IMR-90 (cell line): ENCODE results near the gene GALNT16. TPM values are rescaled to one million over a fixed set of nuclear protein-coding genes. Genes with fewer than 3 reads are reported as not detected.

Experiments used
- ATAC-seq: fragments of 200-7000 bp; cut with Tn5 transposase; 2 replicates; pipeline ENCODE4 v1.9.1; 2020; ENCODE audit warnings: low read depth, mild to moderate bottlenecking, moderate library complexity
- BruUV-seq: library from RNA; stranded (reverse); fragments of 400-500 nt; replicated peaks from 2 replicates; lab custom pipeline; 2021; lab: Mats Ljungman, UMichigan
- CTCF ChIA-PET: fragments of 300-600 bp; formaldehyde crosslinking; extraction: SDS; loops from one replicate; lab custom pipeline; 2021; ENCODE audit warnings: antibody characterized with exemption; lab: Yijun Ruan, JAX
- POLR2A ChIA-PET: fragments of 300-600 bp; sonication (Branson Sonifier 250); formaldehyde crosslinking; loops from one replicate; lab custom pipeline; 2022; ENCODE audit warnings: antibody characterized with exemption; ENCODE audit not compliant: unreplicated experiment; lab: Charles Lee
- DNase-seq: peaks from one replicate; pipeline ENCODE4 v3.0.0; 2013
- H2AFZ ChIP-seq: replicated peaks from 2 replicates; pipeline ENCODE3; 2013; ENCODE audit warnings: low read length, mild to moderate bottlenecking; ENCODE audit not compliant: poor library complexity
- H2AK5ac ChIP-seq: 2 replicates; pipeline ENCODE4 v1.6.1; 2013; ENCODE audit warnings: low read depth, low read length, inconsistent platforms
- H2AK9ac ChIP-seq: replicated peaks from 2 replicates; pipeline ENCODE3; 2013; ENCODE audit warnings: mild to moderate bottlenecking, low read depth, low read length, moderate library complexity; ENCODE audit not compliant: poor library complexity
- H2BK120ac ChIP-seq: 2 replicates; pipeline ENCODE4 v1.6.1; 2013; ENCODE audit warnings: low read depth, low read length, inconsistent platforms
- H2BK15ac ChIP-seq: 3 replicates; pipeline ENCODE4 v1.6.1; 2013; ENCODE audit warnings: low read depth, low read length, inconsistent platforms
- H2BK20ac ChIP-seq: 2 replicates; pipeline ENCODE4 v1.6.1; 2013; ENCODE audit warnings: low read depth, mild to moderate bottlenecking, inconsistent platforms, low read length, moderate library complexity
- H2BK5ac ChIP-seq: 2 replicates; pipeline ENCODE4 v1.6.1; 2013; ENCODE audit warnings: mild to moderate bottlenecking, low read depth, low read length, inconsistent platforms; ENCODE audit not compliant: poor library complexity, severe bottlenecking
- H3K14ac ChIP-seq: replicated peaks from 2 replicates; pipeline ENCODE4 v1.6.1; 2013; ENCODE audit warnings: low read depth, low read length, inconsistent platforms
- H3K18ac ChIP-seq: 2 replicates; pipeline ENCODE4 v1.6.1; 2013; ENCODE audit warnings: low read depth, low read length, control low read depth
- H3K23ac ChIP-seq: 2 replicates; pipeline ENCODE4 v1.6.1; 2013; ENCODE audit warnings: low read depth, low read length, inconsistent platforms
- H3K27ac ChIP-seq: 2 replicates; pipeline ENCODE4 v1.5.1; 2013; ENCODE audit warnings: mild to moderate bottlenecking, control low read depth, low read length; ENCODE audit not compliant: insufficient read depth
- H3K27me3 ChIP-seq: 2 replicates; pipeline ENCODE4 v1.6.1; 2013; ENCODE audit warnings: low read length; ENCODE audit not compliant: control insufficient read depth, insufficient read depth
- H3K36me3 ChIP-seq: 2 replicates; pipeline ENCODE4 v1.6.1; 2013; ENCODE audit warnings: low read length, mixed read lengths; ENCODE audit not compliant: control insufficient read depth, insufficient read depth
- H3K4ac ChIP-seq: 2 replicates; pipeline ENCODE4 v1.6.1; 2013; ENCODE audit warnings: low read depth, low read length, inconsistent platforms
- H3K4me1 ChIP-seq: 2 replicates; pipeline ENCODE4 v1.6.1; 2013; ENCODE audit warnings: low read length, mixed read lengths; ENCODE audit not compliant: control insufficient read depth, insufficient read depth
- H3K4me2 ChIP-seq: 2 replicates; pipeline ENCODE4 v1.6.1; 2013; ENCODE audit warnings: low read depth, mild to moderate bottlenecking, control low read depth, low read length, moderate library complexity
- H3K4me3 ChIP-seq: 2 replicates; pipeline ENCODE4 v1.5.1; 2013; ENCODE audit warnings: low read depth, mild to moderate bottlenecking, control low read depth, low read length, moderate library complexity; ENCODE audit not compliant: insufficient read depth
- H3K56ac ChIP-seq: 2 replicates; pipeline ENCODE4 v1.6.1; 2013; ENCODE audit warnings: low read length, inconsistent platforms; ENCODE audit not compliant: insufficient read depth; ENCODE audit errors: extremely low read depth
- H3K79me1 ChIP-seq, 2 experiments: 2 replicates each; pipeline ENCODE4 v1.6.1; 2013; ENCODE audit warnings: low read length in 2 of 2, inconsistent platforms in 1 of 2, low read depth in 1 of 2
- H3K9ac ChIP-seq: 2 replicates; pipeline ENCODE4 v1.6.1; 2013; ENCODE audit warnings: low read depth, low read length, control low read depth
- H3K9me1 ChIP-seq: 2 replicates; pipeline ENCODE4 v1.6.1; 2013; ENCODE audit warnings: low read length, inconsistent platforms; ENCODE audit not compliant: insufficient read depth
- H3K9me3 ChIP-seq: 2 replicates; pipeline ENCODE4 v1.6.1; 2013; ENCODE audit warnings: low read length; ENCODE audit not compliant: control insufficient read depth, insufficient read depth
- H4K20me1 ChIP-seq: 2 replicates; pipeline ENCODE4 v1.6.1; 2013; ENCODE audit warnings: low read length, inconsistent platforms; ENCODE audit not compliant: insufficient read depth
- H4K5ac ChIP-seq: 2 replicates; pipeline ENCODE4 v1.6.1; 2013; ENCODE audit warnings: mild to moderate bottlenecking, low read depth, low read length, control low read depth
- H4K8ac ChIP-seq, 2 experiments: 2 replicates each; pipeline ENCODE4 v1.6.1; 2013; ENCODE audit warnings: low read depth in 2 of 2, low read length in 2 of 2, control low read depth in 1 of 2, inconsistent platforms in 1 of 2
- H4K91ac ChIP-seq: 2 replicates; pipeline ENCODE4 v1.6.1; 2013; ENCODE audit warnings: low read depth, low read length, inconsistent platforms; ENCODE audit not compliant: insufficient read depth
- FOS ChIP-seq: fragments of 150-350 bp; IDR thresholded peaks from 2 replicates; pipeline ENCODE4 v1.6.1; 2016; ENCODE audit warnings: low read depth, low read length
- SMC3 ChIP-seq: fragments of 150-350 bp; IDR thresholded peaks from 2 replicates; pipeline ENCODE4 v1.6.1; 2016; ENCODE audit warnings: low read depth, mild to moderate bottlenecking, antibody characterized with exemption, low read length, moderate library complexity
- WGBS, 2 experiments: methylation state at CpG; one replicate each; pipeline versions ENCODE4 v1.1.5 to v1.1.7; 2013; ENCODE audit warnings: missing lambda C conversion rate in 2 of 2; ENCODE audit not compliant: insufficient read length in 1 of 2; ENCODE audit errors: extremely low coverage in 2 of 2; 5-methylcytosine and 5-hydroxymethylcytosine counted together
- dilution Hi-C: fragments of 300-500 bp; cut with HindIII; formaldehyde crosslinking; loops from one replicate; pipeline ENCODE4 v1.14.3; 2018; ENCODE audit warnings: low sequenced_read_pairs; ENCODE audit not compliant: unreplicated experiment
- in situ Hi-C: fragments of 300-500 bp; cut with MboI; formaldehyde crosslinking; loops from 3 replicates; pipeline ENCODE4 v1.14.3; 2019; ENCODE audit warnings: low sequenced_read_pairs, inconsistent platforms, mixed read lengths
- intact Hi-C: fragments of 100-400 bp; cut with micrococcal nuclease; formaldehyde crosslinking; loops from 2 replicates; pipeline ENCODE4 v1.10.0; 2022
- polyA plus RNA-seq, 3 experiments: library from polyadenylated mRNA; depleted of rRNA; stranded (reverse); fragments of >200 nt; gene quantifications; 2 replicates each; pipeline ENCODE4 v1.2.3, GENCODE V29; 2012; ENCODE audit warnings: low replicate concordance in 1 of 3
- total RNA-seq: library from RNA; depleted of rRNA; stranded (reverse); fragments of >200 nt; gene quantifications from 2 replicates; pipeline ENCODE4 v1.2.3, GENCODE V29; 2012

The GALNT16 gene
- total and polyA plus RNA-seq, 2 of the 4 experiments (the other 2 are of a cell fraction) = 0.36 to 1.5 TPM

DNA sequence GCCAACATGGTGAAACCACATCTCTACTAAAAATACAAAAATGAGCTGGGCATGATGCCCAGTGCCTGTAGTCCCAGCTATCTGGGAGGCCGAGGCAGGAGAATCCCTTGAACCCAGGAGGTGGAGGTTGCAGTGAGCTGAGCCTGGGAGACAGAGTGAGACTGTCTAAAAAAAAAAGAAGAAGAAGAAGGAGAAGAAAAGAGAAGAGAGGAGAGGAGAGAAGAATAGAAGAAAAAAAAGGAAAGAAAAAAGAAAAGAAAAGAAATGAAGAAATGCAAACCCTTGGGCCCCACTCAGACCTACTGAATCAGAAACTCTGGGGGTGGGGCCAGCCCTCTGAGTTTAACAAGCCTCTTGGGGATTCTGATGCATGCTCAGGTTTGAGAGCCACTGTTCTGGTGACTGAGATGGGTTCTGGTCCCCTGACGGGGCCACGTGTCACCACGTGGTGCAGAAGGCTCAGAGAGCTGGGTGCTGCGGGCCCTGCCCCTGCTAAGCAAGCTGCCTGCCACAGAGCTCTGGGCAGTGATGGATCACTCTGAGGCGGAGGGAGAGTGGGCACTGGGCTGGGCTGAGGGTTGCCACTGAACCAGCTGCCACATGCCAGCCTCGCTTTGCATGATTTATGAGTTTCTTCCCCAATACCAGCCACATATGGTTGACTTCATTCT, 100.6 kb downstream of the GALNT16 start:
- Histone ChIP-seq H2BK20ac (no peak overlapping the region), H3K14ac (no peak overlapping the region), H3K4me3 (no peak overlapping the region), H2AFZ (no peak overlapping the region), H2AK5ac (no peak overlapping the region), H2AK9ac (no peak overlapping the region), H3K56ac (no peak overlapping the region), H2BK15ac (no peak overlapping the region), H4K91ac (no peak overlapping the region), H3K18ac (no peak overlapping the region), H2BK120ac (no peak overlapping the region), H3K27ac (no peak overlapping the region), H3K4me2 (no peak overlapping the region), H3K9me1 (no peaks in the 10 kb centered on the region), H3K79me1 (no peaks in the 10 kb centered on the region), H4K20me1 (no peaks in the 10 kb centered on the region), H3K4me1 (peaks cover 7% of the 10 kb centered on the region), H3K9me3 (no peaks in the 10 kb centered on the region), H4K5ac (no peak overlapping the region), H3K4ac (no peak overlapping the region), H4K8ac (no peak overlapping the region), H2BK5ac (no peak overlapping the region), H3K27me3 (peaks cover 4% of the 10 kb centered on the region), H3K23ac (no peak overlapping the region), H3K9ac (no peak overlapping the region), H3K36me3 (no peaks in the 10 kb centered on the region)
- dilution Hi-C loops (no loop called here), intact Hi-C loops (no loop called here), in situ Hi-C loops (no loop called here)
- TF ChIP-seq SMC3 = no peak
- no peak for TF ChIP-seq FOS
- no TSS peak for BruUV-seq
- POLR2A ChIA-PET = no interaction called here
- ATAC-seq (no peak), DNase-seq (no peak)
- CTCF ChIA-PET = interaction anchor here (1.2 kb wide), 1 partner anchor 9 kb away, joined by 3 read pairs; no protein-coding TSS in a partner anchor
- 68% methylated on average over 3 of the region's 7 CpGs; no CpG with 5 or more reads in 1 of the 2 experiments for WGBS, 2 experiments
